Activated naive CD4-positive, alpha-beta T cell treated with anti-CD3 and anti-CD28 coated beads, Interleukin-2, amount 50 U/mL, for 24 hours (primary cell): ENCODE data around the gene CYBB.
A peak's percentile ranks its signal among the peaks of the same experiment; 100 is the strongest.

Source experiments
- H3K27ac Mint-ChIP-seq: one replicate; pipeline ENCODE4 v1.8.0; 2021; ENCODE audit warnings: mild to moderate bottlenecking, mixed read lengths
- H3K27me3 Mint-ChIP-seq: one replicate; pipeline ENCODE4 v1.8.0; 2021; ENCODE audit warnings: mixed read lengths
- H3K36me3 Mint-ChIP-seq: one replicate; pipeline ENCODE4 v1.8.0; 2021; ENCODE audit warnings: mixed read lengths
- H3K4me1 Mint-ChIP-seq: one replicate; pipeline ENCODE4 v1.8.0; 2021; ENCODE audit warnings: mixed read lengths
- H3K4me3 Mint-ChIP-seq: one replicate; pipeline ENCODE4 v1.8.0; 2021; ENCODE audit warnings: mild to moderate bottlenecking, mixed read lengths
- H3K9me3 Mint-ChIP-seq: one replicate; pipeline ENCODE4 v1.8.0; 2021; ENCODE audit warnings: mixed read lengths

Gene CYBB

GRCh38 chrX:37776283-37776986 lies 3.4 kb upstream of the CYBB start:
- H3K36me3 Mint-ChIP-seq, result no peaks in the 10 kb centered on the region
- H3K4me3 Mint-ChIP-seq, result no peak overlapping the region
- no peaks in the 10 kb centered on the region for H3K9me3 Mint-ChIP-seq
- peaks cover 24% of the 10 kb centered on the region for H3K4me1 Mint-ChIP-seq
- H3K27me3 Mint-ChIP-seq, result no peaks in the 10 kb centered on the region
- peak overlapping the region; percentile 59 for H3K27ac Mint-ChIP-seq

GRCh38 chrX:37776987-37777325 lies 2.9 kb upstream of the CYBB start:
- Mint-ChIP-seq H3K27ac (peak overlapping the region; percentile 68), H3K4me1 (peaks cover 24% of the 10 kb centered on the region), H3K27me3 (no peaks in the 10 kb centered on the region), H3K36me3 (no peaks in the 10 kb centered on the region), H3K4me3 (no peak overlapping the region), H3K9me3 (no peaks in the 10 kb centered on the region)

GRCh38 chrX:37781081-37781480 lies 1.2 kb downstream of the CYBB start:
- Mint-ChIP-seq H3K27ac (no peak overlapping the region), H3K9me3 (no peaks in the 10 kb centered on the region), H3K27me3 (no peaks in the 10 kb centered on the region), H3K4me1 (peaks cover 27% of the 10 kb centered on the region), H3K4me3 (no peak overlapping the region), H3K36me3 (no peaks in the 10 kb centered on the region)

- no peak overlapping the region for H3K27ac Mint-ChIP-seq
- H3K4me1 Mint-ChIP-seq, result peaks cover 27% of the 10 kb centered on the region
- no peaks in the 10 kb centered on the region for H3K36me3 Mint-ChIP-seq
- H3K4me3 Mint-ChIP-seq, result no peak overlapping the region
- H3K27me3 Mint-ChIP-seq, result no peaks in the 10 kb centered on the region
- H3K9me3 Mint-ChIP-seq, result no peaks in the 10 kb centered on the region
These were observed 2.0 kb downstream of the CYBB start for GRCh38 chrX:37781814-37782213.

- Mint-ChIP-seq H3K4me1 (peaks cover 27% of the 10 kb centered on the region), H3K27ac (no peak overlapping the region), H3K9me3 (no peaks in the 10 kb centered on the region), H3K27me3 (no peaks in the 10 kb centered on the region), H3K36me3 (no peaks in the 10 kb centered on the region), H3K4me3 (no peak overlapping the region)
These were observed 2.5 kb downstream of the CYBB start for GRCh38 chrX:37782359-37782758.

GRCh38 chrX:37783305-37783704 lies 3.4 kb downstream of the CYBB start:
- no peaks in the 10 kb centered on the region for H3K27me3 Mint-ChIP-seq
- H3K4me1 Mint-ChIP-seq, result peaks cover 32% of the 10 kb centered on the region
- H3K27ac Mint-ChIP-seq, result no peak overlapping the region
- H3K9me3 Mint-ChIP-seq, result no peaks in the 10 kb centered on the region
- H3K36me3 Mint-ChIP-seq, result no peaks in the 10 kb centered on the region
- no peak overlapping the region for H3K4me3 Mint-ChIP-seq

GRCh38 chrX:37785569-37785968 lies 5.7 kb downstream of the CYBB start:
- Mint-ChIP-seq H3K27me3 (no peaks in the 10 kb centered on the region), H3K4me3 (no peak overlapping the region), H3K9me3 (no peaks in the 10 kb centered on the region), H3K36me3 (no peaks in the 10 kb centered on the region), H3K27ac (no peak overlapping the region), H3K4me1 (peaks cover 37% of the 10 kb centered on the region)

GRCh38 chrX:37786624-37787422 lies 7.0 kb downstream of the CYBB start:
- Mint-ChIP-seq H3K4me3 (peak overlapping the region; percentile 36), H3K27me3 (no peaks in the 10 kb centered on the region), H3K27ac (peak overlapping the region; percentile 80), H3K36me3 (no peaks in the 10 kb centered on the region), H3K4me1 (peaks cover 37% of the 10 kb centered on the region), H3K9me3 (no peaks in the 10 kb centered on the region)

GRCh38 chrX:37787423-37787869 lies 7.6 kb downstream of the CYBB start:
- Mint-ChIP-seq H3K4me3 (peak overlapping the region; percentile 36), H3K4me1 (peaks cover 37% of the 10 kb centered on the region), H3K27ac (peak overlapping the region; percentile 27), H3K9me3 (no peaks in the 10 kb centered on the region), H3K27me3 (no peaks in the 10 kb centered on the region), H3K36me3 (no peaks in the 10 kb centered on the region)

GRCh38 chrX:37796310-37796709 lies 16.5 kb downstream of the CYBB start:
- Mint-ChIP-seq H3K36me3 (no peaks in the 10 kb centered on the region), H3K9me3 (no peaks in the 10 kb centered on the region), H3K27ac (no peak overlapping the region), H3K4me1 (peaks cover 19% of the 10 kb centered on the region), H3K4me3 (no peak overlapping the region), H3K27me3 (no peaks in the 10 kb centered on the region)

- Mint-ChIP-seq H3K4me3 (no peak overlapping the region), H3K27ac (no peak overlapping the region), H3K27me3 (no peaks in the 10 kb centered on the region), H3K4me1 (peaks cover 19% of the 10 kb centered on the region), H3K9me3 (no peaks in the 10 kb centered on the region), H3K36me3 (no peaks in the 10 kb centered on the region)
These were observed 16.9 kb downstream of the CYBB start for GRCh38 chrX:37796805-37797204.

GRCh38 chrX:37799936-37800335 lies 20.1 kb downstream of the CYBB start:
- Mint-ChIP-seq H3K27ac (no peak overlapping the region), H3K27me3 (no peaks in the 10 kb centered on the region), H3K36me3 (no peaks in the 10 kb centered on the region), H3K9me3 (no peaks in the 10 kb centered on the region), H3K4me1 (peaks cover 18% of the 10 kb centered on the region), H3K4me3 (no peak overlapping the region)

GRCh38 chrX:37800717-37801116 lies 20.9 kb downstream of the CYBB start:
- H3K27me3 Mint-ChIP-seq, result no peaks in the 10 kb centered on the region
- no peaks in the 10 kb centered on the region for H3K9me3 Mint-ChIP-seq
- H3K4me1 Mint-ChIP-seq, result peaks cover 12% of the 10 kb centered on the region
- H3K36me3 Mint-ChIP-seq, result no peaks in the 10 kb centered on the region
- H3K27ac Mint-ChIP-seq, result no peak overlapping the region
- no peak overlapping the region for H3K4me3 Mint-ChIP-seq

GRCh38 chrX:37802028-37802427 lies 22.2 kb downstream of the CYBB start:
- H3K4me3 Mint-ChIP-seq, result no peak overlapping the region
- H3K36me3 Mint-ChIP-seq, result no peaks in the 10 kb centered on the region
- H3K27me3 Mint-ChIP-seq, result no peaks in the 10 kb centered on the region
- H3K27ac Mint-ChIP-seq, result no peak overlapping the region
- no peaks in the 10 kb centered on the region for H3K9me3 Mint-ChIP-seq
- no peaks in the 10 kb centered on the region for H3K4me1 Mint-ChIP-seq

GRCh38 chrX:37803057-37803456 lies 23.2 kb downstream of the CYBB start:
- Mint-ChIP-seq H3K27ac (no peak overlapping the region), H3K27me3 (no peaks in the 10 kb centered on the region), H3K9me3 (no peaks in the 10 kb centered on the region), H3K36me3 (no peaks in the 10 kb centered on the region), H3K4me3 (no peak overlapping the region), H3K4me1 (no peaks in the 10 kb centered on the region)

GRCh38 chrX:37809970-37810369 lies 30.1 kb downstream of the CYBB start:
- no peaks in the 10 kb centered on the region for H3K27me3 Mint-ChIP-seq
- H3K4me3 Mint-ChIP-seq, result no peak overlapping the region
- peaks cover 3% of the 10 kb centered on the region for H3K4me1 Mint-ChIP-seq
- H3K36me3 Mint-ChIP-seq, result no peaks in the 10 kb centered on the region
- no peak overlapping the region for H3K27ac Mint-ChIP-seq
- no peaks in the 10 kb centered on the region for H3K9me3 Mint-ChIP-seq
